22Rv1 (cell line): ENCODE data around the gene TUBB2B.
"Not testable (repeated sequence)": the region's sequence is repeated elsewhere in the genome, so short reads cannot be mapped to it uniquely, and the experiment has no call there.

Experiments used
- CTCF ChIP-seq: fragments of 450-650 bp; IDR thresholded peaks from 2 replicates; pipeline ENCODE4 v1.5.1; 2017; ENCODE audit warnings: mild to moderate bottlenecking
- ZFX ChIP-seq: fragments of 450-650 bp; IDR thresholded peaks from 2 replicates; pipeline ENCODE4 v1.6.1; 2017; ENCODE audit warnings: antibody characterized with exemption, borderline replicate concordance

GRCh38 chr6:3197734-3198133 lies 29.7 kb downstream of the TUBB2B start:
- not testable (repeated sequence) for TF ChIP-seq CTCF, ZFX
